ENCODE results near the gene IFNG-AS1.

The IFNG-AS1 gene

DNA sequence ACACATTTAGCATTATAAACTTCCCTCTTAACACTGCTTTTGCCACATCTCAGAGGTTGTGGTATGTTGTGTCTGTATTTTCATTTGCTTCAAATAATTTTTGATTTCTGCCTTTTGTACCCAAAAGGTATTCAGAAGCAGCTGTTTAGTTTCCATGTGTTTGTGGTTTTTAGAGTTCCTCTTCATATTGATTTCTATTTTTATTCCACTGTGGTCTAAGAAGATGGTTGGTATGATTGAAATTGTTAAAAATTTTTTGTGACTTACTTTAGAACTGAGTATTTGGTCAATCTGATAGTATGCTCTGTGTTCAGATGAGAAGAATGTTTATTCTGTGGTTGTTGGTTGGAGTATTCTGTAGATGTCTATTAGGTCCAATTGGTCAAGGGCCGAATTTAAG is 76.4 kb downstream of the IFNG-AS1 start:
- ChIA-PET POLR2A (no interaction called here), CTCF (interaction anchor here (0.5 kb wide), 1 partner anchor 721 kb away, joined by 3 read pairs; no protein-coding TSS in a partner anchor)
- TF ChIP-seq FOXK2 (IDR thresholded peaks at IDR 0.05) (no peak), NFRKB (IDR thresholded peaks at IDR 0.05) (no peak), ZNF384 (IDR thresholded peaks at IDR 0.05) (no peak), SUZ12 (IDR thresholded peaks at IDR 0.05) (no peak), BHLHE40 (IDR thresholded peaks at IDR 0.05; ENCODE audit: borderline replicate concordance) (no peak), FOXA1 (IDR thresholded peaks at IDR 0.05) (no peak), ARNT (IDR thresholded peaks at IDR 0.05) (no peak), LEF1 (IDR thresholded peaks at IDR 0.05; ENCODE audit: borderline replicate concordance) (no peak), L3MBTL2 (conservative IDR thresholded peaks at IDR 0.05) (no peak), FOXM1 (IDR thresholded peaks at IDR 0.05; ENCODE audit: borderline replicate concordance) (no peak), CTBP1 (IDR thresholded peaks at IDR 0.05; ENCODE audit: borderline replicate concordance) (no peak), HDGF (IDR thresholded peaks at IDR 0.05; ENCODE audit: borderline replicate concordance) (no peak), SP1 (IDR thresholded peaks at IDR 0.05) (no peak), TARDBP (IDR thresholded peaks at IDR 0.05) (no peak), ELF4 (IDR thresholded peaks at IDR 0.05) (no peak)
- TF ChIP-seq, protein P1, sequence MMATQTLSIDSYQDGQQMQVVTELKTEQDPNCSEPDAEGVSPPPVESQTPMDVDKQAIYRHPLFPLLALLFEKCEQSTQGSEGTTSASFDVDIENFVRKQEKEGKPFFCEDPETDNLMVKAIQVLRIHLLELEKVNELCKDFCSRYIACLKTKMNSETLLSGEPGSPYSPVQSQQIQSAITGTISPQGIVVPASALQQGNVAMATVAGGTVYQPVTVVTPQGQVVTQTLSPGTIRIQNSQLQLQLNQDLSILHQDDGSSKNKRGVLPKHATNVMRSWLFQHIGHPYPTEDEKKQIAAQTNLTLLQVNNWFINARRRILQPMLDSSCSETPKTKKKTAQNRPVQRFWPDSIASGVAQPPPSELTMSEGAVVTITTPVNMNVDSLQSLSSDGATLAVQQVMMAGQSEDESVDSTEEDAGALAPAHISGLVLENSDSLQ (IDR thresholded peaks at IDR 0.05): no peak
- DNase-seq (ENCODE audit: extremely low spot score): no peak

DNA sequence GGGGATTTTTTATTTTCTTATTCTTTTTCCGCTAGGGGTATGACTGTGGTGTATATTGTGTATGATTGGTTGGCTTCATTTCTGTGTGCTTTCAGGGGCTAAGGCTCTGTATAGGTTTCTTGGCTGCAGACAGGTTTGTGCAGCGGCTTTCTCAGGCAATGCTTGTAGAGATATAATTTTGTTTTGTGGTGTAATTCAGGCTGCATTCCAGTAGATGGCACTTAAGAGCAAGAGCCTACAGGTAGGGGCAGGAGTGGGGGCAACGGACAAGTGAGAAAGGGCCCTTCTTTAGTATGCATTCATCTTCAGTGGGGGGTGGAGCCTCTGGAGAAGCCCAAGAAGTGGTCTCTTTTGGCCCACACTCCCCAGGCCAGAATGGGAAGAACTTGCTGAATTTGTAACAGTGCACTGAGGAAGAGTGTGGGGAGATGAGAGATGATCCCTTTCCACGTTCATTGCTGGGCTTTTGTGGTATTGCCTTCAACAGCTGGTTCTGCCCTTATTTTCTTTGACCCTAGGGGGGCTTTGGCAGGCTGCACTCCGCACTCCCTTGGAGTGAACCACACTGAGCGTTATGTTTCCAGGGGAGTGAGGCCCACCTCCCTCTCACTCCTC is 78.6 kb downstream of the IFNG-AS1 start:
- TF ChIP-seq NFRKB (IDR thresholded peaks at IDR 0.05) (no peak), ARNT (IDR thresholded peaks at IDR 0.05) (no peak)
- ChIA-PET POLR2A (no interaction called here), CTCF (no interaction called here)
- peak; percentile 47 for DNase-seq (ENCODE audit: extremely low spot score)

DNA sequence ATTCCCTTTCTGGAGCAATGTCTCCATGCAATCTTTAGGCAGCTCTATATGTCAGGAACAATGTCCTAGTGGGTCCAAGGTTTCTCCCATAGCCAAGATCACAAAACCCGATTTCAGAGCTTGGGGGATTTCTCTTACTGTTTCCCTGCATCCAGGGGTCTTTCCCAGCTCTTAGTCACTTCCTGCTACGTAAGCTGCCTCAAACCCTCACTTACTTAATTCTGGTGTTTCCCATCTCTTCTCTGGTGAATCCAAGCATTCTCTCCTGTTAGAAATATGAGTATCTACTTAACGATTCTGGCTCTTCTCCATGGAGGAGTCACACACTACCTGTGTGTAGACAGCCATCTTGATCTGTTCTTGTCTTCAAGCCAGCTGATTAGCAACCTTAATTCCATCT is 80.0 kb downstream of the IFNG-AS1 start:
- CTCF ChIA-PET: no interaction called here
- POLR2A ChIA-PET: no interaction called here
- TF ChIP-seq CTBP1 (IDR thresholded peaks at IDR 0.05; ENCODE audit: borderline replicate concordance) (no peak), FOXM1 (IDR thresholded peaks at IDR 0.05; ENCODE audit: borderline replicate concordance) (no peak), SUZ12 (IDR thresholded peaks at IDR 0.05) (no peak), L3MBTL2 (conservative IDR thresholded peaks at IDR 0.05) (no peak), BHLHE40 (IDR thresholded peaks at IDR 0.05; ENCODE audit: borderline replicate concordance) (no peak), ZNF384 (IDR thresholded peaks at IDR 0.05) (no peak), FOXK2 (IDR thresholded peaks at IDR 0.05) (no peak), TARDBP (IDR thresholded peaks at IDR 0.05) (no peak), ELF4 (IDR thresholded peaks at IDR 0.05) (no peak), LEF1 (IDR thresholded peaks at IDR 0.05; ENCODE audit: borderline replicate concordance) (no peak), ARNT (IDR thresholded peaks at IDR 0.05) (no peak)
- DNase-seq (ENCODE audit: extremely low spot score): no peak

Measured in HEK293T (cell line).